HCT116 (cell line): ENCODE data around the gene MRPL34.

Source experiments
- CTCF ChIP-seq, 3 experiments: fragments of 200-600 bp in 1 of 3; sonication (generic) in 1 of 3; IDR thresholded peaks in 2 of 3; conservative IDR thresholded peaks in 1 of 3; 2 replicates each; pipeline ENCODE4 v1.5.1; 2012 to 2017; ENCODE audit warnings: low read depth in 2 of 3, low read length in 2 of 3, antibody characterized with exemption in 1 of 3, borderline replicate concordance in 1 of 3, control low read depth in 1 of 3, mild to moderate bottlenecking in 1 of 3, mixed read lengths in 1 of 3, mixed run types in 1 of 3, moderate library complexity in 1 of 3; ENCODE audit not compliant: insufficient read depth in 1 of 3
- REST ChIP-seq: IDR thresholded peaks from 2 replicates; pipeline ENCODE4 v1.6.1; 2012; ENCODE audit warnings: low read depth
- SRF ChIP-seq: IDR thresholded peaks from 2 replicates; pipeline ENCODE4 v1.6.1; 2012; ENCODE audit warnings: low read depth

- TF ChIP-seq CTCF (IDR thresholded peaks at IDR 0.05 in 2 of 3, conservative IDR thresholded peaks at IDR 0.05 in 1 of 3; ENCODE audit: borderline replicate concordance in 1 of 3, insufficient read depth in 1 of 3, low read depth in 2 of 3, low read length in 2 of 3) (no peak), REST (no peak), SRF (no peak)
Observed at GRCh38 chr19:17302391-17303166, 3.1 kb upstream of the MRPL34 start.
